A172 (cell line): ENCODE data around the gene MISP3. TPM values are rescaled to one million over a fixed set of nuclear protein-coding genes. Genes with fewer than 3 reads are reported as not detected.

Source experiments
- DNase-seq: peaks from one replicate; pipeline ENCODE4 v3.0.0-alpha.2; 2015; ENCODE audit warnings: low spot score
- total RNA-seq: library from RNA; depleted of rRNA; stranded (reverse); fragments of >200 nt; shearing (Covaris generic); gene quantifications from 2 replicates; pipeline ENCODE4 v1.2.3, GENCODE V29; 2014

The MISP3 gene
- total RNA-seq, 1 experiment from 2014 or later: 0.43 TPM

- no peak for DNase-seq
These were observed 19.1 kb upstream of the MISP3 start for GRCh38 chr19:14053500-14053899.

GRCh38 chr19:14054099-14054498, 18.5 kb upstream of the MISP3 start:
- DNase-seq: no peak

GRCh38 chr19:14054721-14055120, 17.9 kb upstream of the MISP3 start:
- no peak for DNase-seq

- no peak for DNase-seq
These were observed 17.2 kb upstream of the MISP3 start for GRCh38 chr19:14055396-14055795.

GRCh38 chr19:14056069-14056666, 16.4 kb upstream of the MISP3 start:
- DNase-seq: no peak

GRCh38 chr19:14056741-14057356, 15.7 kb upstream of the MISP3 start:
- no peak for DNase-seq

GRCh38 chr19:14058182-14059092, 14.1 kb upstream of the MISP3 start:
- DNase-seq: no peak

GRCh38 chr19:14059093-14059480, 13.5 kb upstream of the MISP3 start:
- no peak for DNase-seq

- DNase-seq: no peak
These were observed 12.9 kb upstream of the MISP3 start for GRCh38 chr19:14059652-14060155.

- DNase-seq: no peak
These were observed 11.4 kb upstream of the MISP3 start for GRCh38 chr19:14061081-14061749.

- no peak for DNase-seq
These were observed 10.6 kb upstream of the MISP3 start, which contains the start of gene PALM3 for GRCh38 chr19:14061751-14062557. TSS of gene PALM3 (minus strand) at chr19:14062076. CDS start at chr19:14061980, 96 bp downstream.

- DNase-seq: no peak
These were observed 10.1 kb upstream of the MISP3 start for GRCh38 chr19:14062558-14062855.

- DNase-seq: no peak
These were observed 9.5 kb upstream of the MISP3 start for GRCh38 chr19:14063105-14063504.

- DNase-seq: no peak
These were observed 6.5 kb upstream of the MISP3 start for GRCh38 chr19:14066134-14066533.

- no peak for DNase-seq
These were observed 2.1 kb upstream of the MISP3 start for GRCh38 chr19:14070268-14071050.

- peak; percentile 45 for DNase-seq
These were observed 807 bp downstream of the MISP3 start for GRCh38 chr19:14073261-14073924.

GRCh38 chr19:14073925-14074838, 1.6 kb downstream of the MISP3 start:
- DNase-seq: no peak

GRCh38 chr19:14078411-14078810, 5.8 kb downstream of the MISP3 start:
- no peak for DNase-seq
